NCI-H146 treated with DMSO at 0.1 percent for 48 hours (cell line): ENCODE results near the gene FGD2.

ENCODE experiments used
- DNase-seq: peaks from one replicate; lab custom pipeline; 2025; ENCODE audit not compliant: unreplicated experiment; lab: John Stamatoyannopoulos, UW

FGD2 gene

DNA sequence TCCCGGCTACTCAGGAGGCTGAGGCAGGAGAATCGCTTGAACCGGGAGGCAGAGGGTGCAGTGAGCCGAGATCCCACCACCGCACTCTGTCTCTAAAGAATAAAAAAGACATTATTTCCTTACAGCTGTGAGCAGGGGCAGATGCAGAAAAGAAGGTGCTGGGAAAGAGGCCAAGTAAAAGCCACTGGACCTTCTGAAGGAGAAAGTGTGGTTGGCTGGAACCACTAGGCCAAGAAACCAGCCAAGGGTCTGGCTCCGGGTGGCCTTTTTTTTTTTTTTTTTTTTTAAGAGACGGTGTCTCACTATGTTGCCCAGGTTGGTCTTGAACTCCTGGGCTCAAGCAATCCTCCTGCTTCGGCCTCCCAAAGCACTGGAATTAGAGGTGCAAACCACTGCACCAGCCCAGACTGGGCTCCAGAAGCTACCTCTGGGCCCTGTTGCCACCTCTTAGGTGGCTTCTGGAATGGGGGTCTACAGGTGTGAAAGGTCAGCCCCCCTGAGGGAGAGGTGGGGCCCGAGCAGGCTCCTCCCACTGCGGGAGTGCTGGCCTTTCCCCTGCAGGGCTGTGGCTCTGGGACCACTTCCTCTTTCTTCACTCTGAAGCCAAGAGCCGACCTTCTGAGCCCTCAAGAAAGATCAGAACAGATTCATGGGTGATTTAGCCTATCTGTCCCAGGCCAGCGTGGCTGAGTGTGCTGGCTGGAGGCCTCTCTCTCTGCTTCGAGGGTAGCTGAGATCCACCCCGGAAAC is at the start of gene FGD2:
Gene FGD2 (plus strand): TSS at position 595 of the 750 bp plus-strand sequence. CDS start 163 bp downstream, outside the sequence.
- DNase-seq: no peak

GRCh38 chr6:36955671-36956445 is 49.6 kb upstream of the FGD2 start:
- no peak for DNase-seq

DNA sequence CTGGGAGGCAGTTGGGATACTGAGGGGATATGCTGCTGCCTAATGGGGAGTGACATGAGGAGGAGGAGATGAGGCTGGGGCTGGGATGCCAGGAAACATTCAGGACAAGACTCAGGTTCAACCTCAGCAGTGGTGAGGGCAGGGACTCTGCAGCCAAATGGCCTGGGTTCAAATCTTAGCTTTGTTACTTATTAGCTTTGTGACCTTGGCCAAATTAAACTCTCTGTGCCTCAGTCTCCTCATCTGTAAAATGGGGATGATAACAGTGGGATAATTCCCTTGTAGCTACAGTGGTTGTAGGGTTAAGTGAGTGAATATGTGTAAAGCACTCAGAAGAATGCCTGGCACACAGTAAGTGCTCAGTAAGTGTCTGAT is 49.0 kb upstream of the FGD2 start:
- DNase-seq: no peak

DNA sequence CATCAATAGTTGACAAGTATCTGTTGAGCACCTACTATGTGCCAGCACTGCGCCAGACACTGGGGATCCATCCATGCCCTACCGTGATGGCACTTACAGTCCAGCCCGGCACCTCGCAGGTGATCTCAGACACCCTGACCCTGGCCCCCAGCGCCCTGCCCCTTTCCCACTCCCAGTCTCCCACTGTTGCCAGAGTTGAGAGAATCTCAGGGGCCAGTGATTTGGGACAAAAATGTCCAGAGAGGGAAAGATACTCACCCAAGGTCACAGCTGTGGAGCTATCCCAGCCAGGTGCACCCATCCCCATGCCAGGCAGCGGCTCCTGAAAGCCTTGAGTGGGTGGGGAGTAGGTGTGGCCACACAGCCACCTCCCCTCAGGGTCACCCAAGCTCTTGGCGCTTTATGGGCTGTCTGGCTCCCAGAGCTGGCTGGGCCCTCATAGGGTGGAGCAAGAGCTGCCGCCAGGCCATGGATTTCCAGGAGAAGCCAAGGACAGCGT is 47.6 kb upstream of the FGD2 start:
- no peak for DNase-seq

DNA sequence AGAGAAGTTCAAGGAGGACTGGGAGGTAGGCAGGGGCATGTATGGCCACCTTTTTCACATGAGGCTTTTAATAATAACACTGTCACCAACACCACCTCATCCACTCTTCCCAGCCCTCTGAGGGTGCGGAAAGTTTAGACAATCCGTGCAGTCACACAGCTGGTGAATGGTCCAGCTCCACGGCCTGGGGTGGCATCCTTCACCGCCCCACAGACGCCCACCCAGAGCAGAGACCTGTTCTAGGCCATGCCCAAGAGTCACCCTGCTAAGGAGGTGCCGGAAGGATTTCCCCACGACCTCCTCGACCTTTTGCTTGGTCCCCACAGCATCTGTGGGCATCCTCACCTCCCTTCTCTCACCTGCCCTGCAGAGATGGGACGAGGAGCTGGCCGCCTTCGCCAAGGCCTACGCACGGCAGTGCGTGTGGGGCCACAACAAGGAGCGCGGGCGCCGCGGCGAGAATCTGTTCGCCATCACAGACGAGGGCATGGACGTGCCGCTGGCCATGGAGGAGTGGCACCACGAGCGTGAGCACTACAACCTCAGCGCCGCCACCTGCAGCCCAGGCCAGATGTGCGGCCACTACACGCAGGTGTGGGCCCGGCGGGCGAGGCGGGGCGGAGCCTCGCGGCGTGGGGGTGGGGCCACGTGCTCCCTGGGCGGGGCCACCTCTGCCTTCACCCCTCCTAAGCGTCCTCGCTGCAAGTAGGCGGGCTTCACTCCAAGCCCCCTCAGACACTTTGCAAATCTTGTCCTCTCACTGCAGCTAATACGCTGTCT is 46.5 kb upstream of the FGD2 start:
- DNase-seq: no peak

DNA sequence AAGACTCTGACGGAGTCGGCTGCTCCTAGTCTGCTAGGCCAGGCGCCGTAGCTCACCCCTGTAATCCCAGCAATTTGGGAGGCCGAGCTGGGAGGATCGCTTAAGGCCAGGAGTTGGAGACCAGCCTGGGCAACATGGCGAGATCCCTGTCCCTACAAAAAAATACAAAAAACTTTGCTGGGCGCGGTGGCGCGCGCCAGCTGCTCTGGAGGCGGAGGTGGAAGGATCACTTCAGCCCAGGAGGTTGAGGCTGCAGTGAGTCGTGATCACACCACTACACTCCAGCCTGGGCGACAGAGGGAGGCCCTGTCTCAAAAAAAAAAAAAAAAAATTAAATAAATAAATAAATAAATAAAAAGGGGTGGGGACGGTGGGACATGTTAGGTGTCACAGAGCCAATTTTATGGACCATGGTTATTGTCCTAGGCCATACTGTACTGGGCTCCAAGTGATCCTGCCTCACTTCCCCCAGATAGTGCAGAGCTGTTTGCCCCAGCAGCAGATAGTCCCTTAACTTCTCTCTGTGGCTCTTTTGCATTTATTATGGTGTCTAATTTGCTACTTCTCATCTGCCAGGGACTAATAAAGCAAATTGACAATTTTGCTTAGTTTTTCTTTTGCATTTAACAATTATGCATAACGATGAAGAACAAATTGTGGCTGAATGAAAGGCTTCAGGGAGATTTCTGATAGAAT is 45.8 kb upstream of the FGD2 start:
- DNase-seq: no peak

DNA sequence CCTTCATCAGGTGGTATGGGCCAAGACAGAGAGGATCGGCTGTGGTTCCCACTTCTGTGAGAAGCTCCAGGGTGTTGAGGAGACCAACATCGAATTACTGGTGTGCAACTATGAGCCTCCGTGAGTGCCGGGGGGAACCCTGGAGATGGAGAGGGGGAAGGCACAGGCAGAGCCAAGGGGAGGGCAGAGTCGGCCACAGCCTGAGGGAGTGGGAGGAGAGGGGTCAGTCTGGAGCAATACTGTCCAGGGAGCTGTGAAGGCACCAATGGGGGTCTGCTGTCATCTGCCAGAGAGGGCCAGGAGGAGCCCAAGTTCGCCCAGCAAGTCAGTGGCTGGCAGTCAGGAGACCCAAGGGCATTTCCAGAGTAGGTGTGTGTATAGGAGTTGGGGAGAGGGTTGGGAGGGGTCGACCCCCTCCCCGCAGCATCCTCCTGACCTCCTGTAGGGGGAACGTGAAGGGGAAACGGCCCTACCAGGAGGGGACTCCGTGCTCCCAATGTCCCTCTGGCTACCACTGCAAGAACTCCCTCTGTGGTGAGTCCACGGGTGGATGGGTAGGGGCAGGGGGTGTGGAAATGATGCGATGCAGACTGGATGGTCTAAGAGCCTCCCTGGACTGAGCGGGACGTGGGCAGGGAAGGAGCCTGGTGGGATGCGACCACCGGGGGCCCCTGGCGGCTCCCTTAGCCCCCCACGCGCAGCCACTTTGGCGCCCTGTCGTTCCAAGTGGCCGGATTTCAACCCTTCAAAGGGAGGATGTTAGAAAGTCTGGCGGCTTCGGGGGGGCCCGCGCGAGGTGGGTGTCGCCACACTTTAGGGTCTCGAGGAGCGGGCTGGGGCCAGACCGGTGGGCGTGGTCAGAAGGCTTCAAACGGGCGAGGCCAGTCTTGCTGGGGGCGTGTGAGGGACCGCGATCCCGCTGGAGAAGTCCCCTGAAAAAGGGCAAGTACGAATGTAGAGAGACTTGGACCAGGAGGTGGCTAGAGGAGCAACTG is 43.7 kb upstream of the FGD2 start:
- DNase-seq: no peak

- DNase-seq: no peak
Observed at GRCh38 chr6:36962874-36963273, 42.6 kb upstream of the FGD2 start.

DNA sequence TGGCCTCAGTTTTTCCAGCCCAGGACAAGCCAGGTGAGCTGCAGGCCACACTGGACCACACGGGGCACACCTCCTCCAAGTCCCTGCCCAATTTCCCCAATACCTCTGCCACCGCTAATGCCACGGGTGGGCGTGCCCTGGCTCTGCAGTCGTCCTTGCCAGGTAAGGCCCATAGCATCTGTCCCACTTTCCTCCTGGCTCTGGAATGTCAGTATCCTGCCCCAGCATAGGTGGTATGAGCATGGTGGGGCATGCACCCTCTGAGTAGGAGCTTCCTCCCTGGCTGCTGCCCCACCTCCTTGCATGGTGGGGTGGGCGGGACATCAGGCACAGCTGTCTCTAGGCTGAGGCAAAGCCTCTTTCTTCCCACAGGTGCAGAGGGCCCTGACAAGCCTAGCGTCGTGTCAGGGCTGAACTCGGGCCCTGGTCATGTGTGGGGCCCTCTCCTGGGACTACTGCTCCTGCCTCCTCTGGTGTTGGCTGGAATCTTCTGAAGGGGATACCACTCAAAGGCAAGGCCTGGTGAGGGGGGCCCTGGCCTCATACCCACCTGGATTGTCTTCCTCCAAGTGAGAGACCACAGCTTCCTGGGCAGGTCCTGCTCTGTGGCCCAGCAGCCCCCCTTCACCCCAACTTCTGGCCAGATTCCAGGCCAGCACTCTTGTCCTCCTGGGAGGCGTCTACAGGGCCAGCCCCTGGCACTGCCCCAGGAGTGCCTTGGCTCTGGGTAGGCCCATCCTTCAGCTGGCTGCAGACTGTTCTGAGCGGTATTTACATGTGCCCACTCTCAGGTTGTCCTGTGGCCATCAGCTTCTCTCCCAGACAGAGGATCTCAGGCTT is 41.8 kb upstream of the FGD2 start:
- no peak for DNase-seq

GRCh38 chr6:36964349-36964748 is 41.1 kb upstream of the FGD2 start:
- no peak for DNase-seq

DNA sequence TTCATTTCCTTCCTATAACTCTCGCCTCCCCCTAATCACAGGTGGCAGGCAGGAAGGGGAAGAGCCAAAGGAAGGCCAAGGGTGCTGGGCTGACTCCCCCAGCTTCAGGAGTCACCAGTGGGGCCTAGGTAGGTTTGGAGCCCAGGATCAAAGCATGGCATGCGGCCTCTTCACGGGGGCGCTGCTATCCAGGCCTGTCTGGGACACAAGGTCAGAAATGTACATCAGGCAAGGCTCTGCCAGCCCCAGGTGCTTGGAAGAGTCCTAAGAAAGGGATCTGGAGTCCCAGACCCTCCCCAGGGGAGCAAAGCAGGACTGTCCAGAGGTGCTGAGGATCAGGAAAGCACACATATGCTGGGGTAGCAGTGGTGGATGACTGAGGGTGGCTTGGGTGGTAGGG is 40.5 kb upstream of the FGD2 start:
- DNase-seq: no peak

GRCh38 chr6:36967301-36967700 is 38.2 kb upstream of the FGD2 start:
- DNase-seq: no peak

DNA sequence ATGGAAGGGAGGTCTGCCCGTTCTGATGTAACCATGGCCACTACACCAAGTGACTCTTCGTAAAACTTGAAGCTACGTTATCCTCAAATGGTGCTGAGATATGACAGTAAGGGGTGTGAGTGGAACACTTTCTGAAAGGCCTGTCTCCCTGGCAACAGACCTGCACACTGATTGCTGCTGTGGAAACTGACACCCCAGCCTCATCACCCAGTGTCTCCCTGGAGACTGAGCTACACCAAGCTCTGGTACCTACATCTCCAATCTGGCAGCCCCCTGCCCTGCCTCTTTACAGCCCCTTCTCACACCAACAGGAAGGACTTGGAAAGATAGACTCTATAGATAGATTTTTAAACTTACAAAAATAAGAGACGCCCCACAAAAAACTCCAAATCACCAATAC is 37.7 kb upstream of the FGD2 start:
- DNase-seq: no peak

DNA sequence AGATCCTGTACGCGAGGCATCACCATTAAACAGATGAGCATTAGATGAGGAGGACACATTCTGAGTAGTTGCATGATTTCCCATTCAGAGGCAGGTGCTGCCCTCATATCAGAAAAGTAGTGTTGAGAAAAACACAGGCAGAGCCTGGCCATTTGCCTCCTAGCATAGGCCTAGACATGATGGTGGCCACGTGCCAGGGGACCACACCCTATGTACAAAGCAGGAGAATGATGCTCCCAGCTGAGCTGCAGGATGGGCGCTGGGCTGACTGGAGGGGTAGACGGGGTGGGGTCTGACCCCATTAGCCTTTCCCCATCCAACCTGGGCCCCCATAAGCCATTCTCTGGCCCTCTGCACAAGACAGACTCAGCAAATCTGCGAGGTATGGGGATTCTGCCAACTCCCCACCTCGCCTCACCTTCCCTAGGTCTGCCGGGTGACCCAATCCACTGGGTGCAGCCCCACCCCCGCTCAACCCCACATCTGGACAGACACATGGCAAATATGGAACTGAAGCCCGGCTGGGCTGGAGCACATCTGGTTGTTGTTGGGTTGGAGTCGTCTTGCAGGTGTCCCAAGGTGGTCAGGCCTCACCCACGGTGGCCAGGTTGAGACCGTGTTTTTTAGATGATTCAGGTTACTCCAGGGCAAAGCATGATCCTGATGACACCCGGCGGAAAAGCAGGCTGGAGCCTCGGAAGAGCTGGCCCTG is 37.0 kb upstream of the FGD2 start:
- no peak for DNase-seq

DNA sequence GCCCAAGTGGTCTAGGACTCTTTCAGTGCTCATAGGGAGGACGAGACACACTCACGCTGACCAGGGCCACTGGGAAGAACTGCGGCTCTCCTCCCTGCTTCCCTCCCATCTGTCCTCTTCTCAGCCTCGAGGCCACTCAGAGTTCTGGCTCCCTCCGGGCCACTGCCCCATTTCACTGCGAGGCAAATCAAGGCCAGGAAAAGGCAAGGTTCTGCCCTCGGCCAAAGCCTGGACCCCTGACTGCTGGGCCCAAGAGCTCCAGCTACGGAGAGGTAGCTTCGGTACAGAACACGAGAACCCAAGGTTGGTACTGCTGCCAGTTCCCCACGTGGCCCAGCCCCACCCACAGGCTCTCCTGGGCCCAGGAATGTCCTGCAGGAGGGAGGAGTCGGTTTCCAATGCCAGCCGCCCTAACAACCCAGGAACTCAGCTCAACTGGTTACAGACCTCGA is 36.2 kb upstream of the FGD2 start:
- DNase-seq: no peak

DNA sequence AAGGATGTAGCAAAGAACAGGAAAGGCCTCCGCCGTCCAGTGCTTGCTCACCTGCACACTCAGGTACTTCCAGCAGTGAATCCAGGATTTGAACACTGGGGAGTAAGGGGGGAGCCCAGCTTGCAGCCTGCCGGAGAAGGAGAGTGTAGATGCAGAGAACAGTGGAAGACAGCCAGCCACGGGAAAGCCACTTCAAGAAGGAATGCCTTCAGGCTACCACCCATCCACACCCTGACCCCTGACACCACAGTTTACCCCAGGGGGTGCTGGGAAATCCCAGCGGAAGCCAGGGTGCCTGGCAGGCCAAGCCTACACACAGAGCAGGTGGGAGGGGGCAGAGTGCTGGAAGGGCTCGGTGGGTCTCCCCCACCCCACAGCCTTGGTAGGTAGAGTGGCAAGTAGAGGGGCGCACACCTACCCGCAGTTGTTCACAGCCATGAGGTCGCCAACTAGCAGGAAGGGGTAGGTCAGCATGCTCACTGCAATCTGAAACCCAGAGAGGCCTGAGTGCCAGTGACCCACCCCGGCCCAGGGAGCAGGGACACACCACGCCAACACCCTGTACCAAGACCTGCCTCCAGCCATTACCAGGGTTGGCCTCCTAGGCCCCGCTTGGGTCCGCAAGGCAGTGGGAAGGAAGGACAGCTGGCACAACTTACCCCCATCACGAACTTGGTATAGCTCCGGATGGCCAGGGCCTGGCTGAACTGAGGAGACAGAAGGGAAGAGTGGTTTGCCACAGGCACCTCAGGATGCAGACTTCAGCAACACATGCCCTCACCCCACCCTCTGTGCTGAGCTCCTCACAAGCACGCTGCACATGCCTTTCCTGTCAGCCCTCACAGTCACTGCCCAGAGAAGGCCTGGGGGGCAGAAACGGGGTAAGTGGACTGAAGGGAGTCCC is 35.2 kb upstream of the FGD2 start:
- no peak for DNase-seq
